CD4-positive, alpha-beta T cell treated with Interleukin-17A for 1 hour (primary cell): ENCODE results near the gene DTL.
A peak's percentile ranks its signal among the peaks of the same experiment; 100 is the strongest.

ENCODE experiments used
- DNase-seq: peaks from one replicate; pipeline ENCODE4 v3.0.0-alpha.2; 2020

DTL gene

GRCh38 chr1:212039622-212040021 is 4.1 kb downstream of the DTL start:
- no peak for DNase-seq

- peak; percentile 20 for DNase-seq
Observed at GRCh38 chr1:212040629-212041412, 5.3 kb downstream of the DTL start.

GRCh38 chr1:212042436-212042835 is 6.9 kb downstream of the DTL start:
- no peak for DNase-seq

- no peak for DNase-seq
Observed at GRCh38 chr1:212044851-212045250, 9.3 kb downstream of the DTL start.

GRCh38 chr1:212045981-212046380 is 10.4 kb downstream of the DTL start:
- DNase-seq, result no peak

GRCh38 chr1:212053993-212054392 is 18.4 kb downstream of the DTL start:
- DNase-seq, result no peak

GRCh38 chr1:212055333-212055732 is 19.8 kb downstream of the DTL start:
- DNase-seq, result no peak

- DNase-seq, result no peak
Observed at GRCh38 chr1:212060632-212061472, 25.3 kb downstream of the DTL start.

- peak; percentile 54 for DNase-seq
Observed at GRCh38 chr1:212062832-212063438, 27.4 kb downstream of the DTL start.

GRCh38 chr1:212067787-212068186 is 32.2 kb downstream of the DTL start:
- DNase-seq, result no peak

GRCh38 chr1:212070720-212071302 is 35.3 kb downstream of the DTL start:
- peak; percentile 71 for DNase-seq

- DNase-seq, result no peak
Observed at GRCh38 chr1:212072047-212072446, 36.5 kb downstream of the DTL start.

GRCh38 chr1:212073490-212073889 is 37.9 kb downstream of the DTL start:
- no peak for DNase-seq

- no peak for DNase-seq
Observed at GRCh38 chr1:212074313-212074712, 38.8 kb downstream of the DTL start.

- no peak for DNase-seq
Observed at GRCh38 chr1:212074856-212075255, 39.3 kb downstream of the DTL start.

- no peak for DNase-seq
Observed at GRCh38 chr1:212077028-212077427, 41.5 kb downstream of the DTL start.

- no peak for DNase-seq
Observed at GRCh38 chr1:212078826-212079225, 43.3 kb downstream of the DTL start.

- DNase-seq, result no peak
Observed at GRCh38 chr1:212082765-212083406, 47.3 kb downstream of the DTL start.

GRCh38 chr1:212089560-212090163 is 54.1 kb downstream of the DTL start:
- DNase-seq, result no peak

- DNase-seq, result no peak
Observed at GRCh38 chr1:212091438-212092121, 56.0 kb downstream of the DTL start.

- no peak for DNase-seq
Observed at GRCh38 chr1:212097360-212097759, 61.8 kb downstream of the DTL start.

- DNase-seq, result no peak
Observed at GRCh38 chr1:212098310-212098709, 62.8 kb downstream of the DTL start.
